ENCODE results near the gene ATG13.

GRCh38 chr11:46597609-46598219 is 19.6 kb upstream of the ATG13 start:
- no peak for TF ChIP-seq GABPA (IDR thresholded peaks at IDR 0.05; ENCODE audit: low read depth)
- no peak for TF ChIP-seq CTCF (IDR thresholded peaks at IDR 0.05; ENCODE audit: insufficient read depth, low read length)
